ENCODE results near the gene GPC5. TPM values are rescaled to one million over a fixed set of nuclear protein-coding genes. Genes with fewer than 3 reads are reported as not detected.

The GPC5 gene
- total RNA-seq, 2 experiments from 2014 or later: 0.63 to 0.66 TPM

DNA sequence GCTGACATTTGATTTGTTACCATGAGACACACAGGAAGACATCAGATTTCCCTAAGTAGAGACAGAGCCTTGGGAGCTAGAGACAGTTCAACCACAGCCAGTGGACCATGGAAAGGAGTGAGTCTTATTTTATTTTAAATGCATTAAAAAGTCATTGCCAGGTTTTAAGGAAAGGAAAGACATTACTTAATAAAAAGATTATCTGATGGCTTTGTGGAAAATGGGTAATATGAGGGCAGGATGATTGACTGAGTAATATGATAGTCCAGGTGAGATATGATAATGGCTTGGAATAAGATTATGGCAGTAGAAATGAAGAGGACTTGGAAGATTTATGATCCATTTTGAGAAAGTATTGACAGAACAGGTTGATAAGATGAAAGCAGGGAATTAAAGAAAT is 580.1 kb downstream of the GPC5 start:
- CTCF ChIA-PET: no interaction called here
- H3K4me1 Mint-ChIP-seq: no peaks in the 10 kb centered on the region
- H3K9me3 Mint-ChIP-seq (ENCODE audit: low read depth): peaks cover 7% of the 10 kb centered on the region
- no peak overlapping the region for H3K4me3 Mint-ChIP-seq
- intact Hi-C loops (cut with DNase I, micrococcal nuclease): no loop called here
- H3K27ac Mint-ChIP-seq: no peak overlapping the region
- POLR2A ChIA-PET: no interaction called here
- no peaks in the 10 kb centered on the region for H3K27me3 Mint-ChIP-seq
- H3K36me3 Mint-ChIP-seq (ENCODE audit: low read depth): no peaks in the 10 kb centered on the region
- DNase-seq: no peak
- ATAC-seq: no peak

DNA sequence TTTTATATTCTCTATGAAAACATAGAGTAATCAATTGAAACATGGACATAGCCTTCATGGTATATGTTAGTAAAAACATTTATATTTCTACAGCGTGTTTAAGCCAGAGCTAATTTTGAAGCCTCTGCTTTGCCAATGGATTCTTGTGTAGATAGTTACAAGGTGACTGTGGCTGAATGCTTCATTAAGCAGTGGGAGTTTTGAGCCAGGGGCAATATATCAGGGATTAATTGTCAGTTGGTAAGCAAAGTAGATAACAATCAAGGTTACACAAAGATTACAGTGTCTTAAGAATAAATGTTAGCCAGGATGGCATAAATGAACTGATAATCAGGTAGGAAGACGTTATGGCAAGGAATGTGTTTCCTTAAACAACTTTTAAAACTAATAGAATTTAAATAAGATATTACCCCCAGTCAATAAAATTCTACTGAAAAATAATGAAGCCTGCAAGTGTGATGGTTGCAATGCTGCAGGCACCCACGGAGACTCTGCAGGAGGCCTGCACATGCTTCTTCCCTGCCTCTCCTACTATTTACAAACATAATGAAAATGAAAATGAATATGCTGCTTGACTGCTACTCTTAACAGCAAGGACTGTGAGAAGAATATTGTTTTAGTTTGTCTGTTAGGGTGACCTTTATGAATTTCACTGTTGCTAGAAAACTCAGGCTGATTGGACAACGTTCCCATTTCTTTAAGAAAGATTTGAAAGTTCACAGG is 588.5 kb downstream of the GPC5 start:
- intact Hi-C loops (cut with DNase I, micrococcal nuclease): no loop called here
- Mint-ChIP-seq H3K36me3 (ENCODE audit: low read depth) (no peaks in the 10 kb centered on the region), H3K27me3 (no peaks in the 10 kb centered on the region), H3K27ac (no peak overlapping the region), H3K9me3 (ENCODE audit: low read depth) (peaks cover 3% of the 10 kb centered on the region), H3K4me3 (no peak overlapping the region), H3K4me1 (no peaks in the 10 kb centered on the region)
- DNase-seq (no peak), ATAC-seq (no peak)
- CTCF ChIA-PET: no interaction called here
- POLR2A ChIA-PET: no interaction called here

DNA sequence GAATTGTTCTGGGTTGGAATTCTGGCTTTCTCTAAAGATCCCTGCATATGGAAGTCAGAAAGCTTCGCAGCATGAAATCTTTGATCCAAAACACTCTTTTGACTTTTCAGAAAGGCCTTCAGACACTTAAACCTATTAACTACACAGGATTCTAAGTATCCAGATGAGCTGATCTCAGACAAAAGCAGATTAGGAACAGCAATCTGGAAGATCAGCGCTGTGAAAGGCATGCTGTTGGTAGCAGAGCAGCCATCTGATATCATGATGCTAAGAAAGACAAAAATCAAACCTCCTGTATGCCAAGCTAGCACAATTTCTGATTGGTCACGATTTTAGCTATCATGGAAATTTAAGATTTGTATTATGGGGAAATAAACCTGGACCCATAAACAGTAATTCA is 589.9 kb downstream of the GPC5 start:
- H3K4me1 Mint-ChIP-seq: no peaks in the 10 kb centered on the region
- POLR2A ChIA-PET: no interaction called here
- no peaks in the 10 kb centered on the region for H3K27me3 Mint-ChIP-seq
- H3K36me3 Mint-ChIP-seq (ENCODE audit: low read depth): no peaks in the 10 kb centered on the region
- intact Hi-C loops (cut with DNase I, micrococcal nuclease): no loop called here
- DNase-seq (no peak), ATAC-seq (no peak)
- CTCF ChIA-PET: interaction anchor here (0.6 kb wide), 1 partner anchor 698 kb away, joined by 3 read pairs; no protein-coding TSS in a partner anchor
- no peak overlapping the region for H3K4me3 Mint-ChIP-seq
- H3K9me3 Mint-ChIP-seq (ENCODE audit: low read depth): peaks cover 1% of the 10 kb centered on the region
- H3K27ac Mint-ChIP-seq: no peak overlapping the region

DNA sequence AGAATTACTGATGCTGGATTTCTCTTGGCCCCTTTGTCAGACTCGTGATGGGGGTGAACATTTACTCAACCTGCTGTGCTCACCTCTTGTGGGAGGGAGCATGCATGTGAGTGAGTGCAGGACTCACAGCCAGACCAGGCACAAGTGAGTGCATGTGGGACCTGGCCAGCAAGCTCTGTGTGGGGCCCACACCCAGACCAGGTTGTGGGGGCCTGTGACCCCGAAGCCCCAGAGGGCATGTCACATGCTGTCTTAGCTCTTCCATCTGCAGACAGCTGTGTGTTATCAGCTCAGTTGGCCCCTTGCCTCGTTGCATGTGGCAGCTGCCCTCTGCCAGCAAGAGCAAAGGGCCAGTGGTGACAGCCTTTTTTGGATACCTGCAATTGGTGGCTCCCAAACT is 614.4 kb downstream of the GPC5 start:
- H3K27me3 Mint-ChIP-seq: no peaks in the 10 kb centered on the region
- intact Hi-C loops (cut with DNase I, micrococcal nuclease): no loop called here
- ATAC-seq: no peak
- no peaks in the 10 kb centered on the region for H3K36me3 Mint-ChIP-seq (ENCODE audit: low read depth)
- peaks cover 3% of the 10 kb centered on the region for H3K9me3 Mint-ChIP-seq (ENCODE audit: low read depth)
- ChIA-PET CTCF (no interaction called here), POLR2A (no interaction called here)
- DNase-seq: no peak
- H3K4me1 Mint-ChIP-seq: no peaks in the 10 kb centered on the region
- H3K27ac Mint-ChIP-seq: no peak overlapping the region
- H3K4me3 Mint-ChIP-seq: no peak overlapping the region

DNA sequence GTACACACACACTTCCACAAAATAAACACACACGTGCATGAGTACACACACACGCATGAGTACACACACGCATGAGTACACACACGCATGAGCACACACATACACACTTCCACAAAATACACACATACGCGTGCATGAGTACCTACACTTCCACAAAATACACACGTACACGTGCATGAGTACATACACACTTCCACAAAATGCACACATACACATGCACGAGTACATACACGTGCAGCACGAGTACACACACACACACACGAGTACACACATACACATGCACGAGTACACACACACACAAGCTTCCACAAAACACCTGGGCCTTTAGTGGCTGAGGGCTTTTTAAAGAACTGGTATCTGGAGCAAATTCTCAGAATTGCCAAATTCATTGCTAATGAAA is 619.3 kb downstream of the GPC5 start:
- ChIA-PET CTCF (no interaction called here), POLR2A (no interaction called here)
- no peak overlapping the region for H3K27ac Mint-ChIP-seq
- no peaks in the 10 kb centered on the region for H3K4me1 Mint-ChIP-seq
- intact Hi-C loops (cut with DNase I, micrococcal nuclease): no loop called here
- ATAC-seq (no peak), DNase-seq (no peak)
- H3K9me3 Mint-ChIP-seq (ENCODE audit: low read depth): no peaks in the 10 kb centered on the region
- H3K36me3 Mint-ChIP-seq (ENCODE audit: low read depth): no peaks in the 10 kb centered on the region
- no peaks in the 10 kb centered on the region for H3K27me3 Mint-ChIP-seq
- no peak overlapping the region for H3K4me3 Mint-ChIP-seq

DNA sequence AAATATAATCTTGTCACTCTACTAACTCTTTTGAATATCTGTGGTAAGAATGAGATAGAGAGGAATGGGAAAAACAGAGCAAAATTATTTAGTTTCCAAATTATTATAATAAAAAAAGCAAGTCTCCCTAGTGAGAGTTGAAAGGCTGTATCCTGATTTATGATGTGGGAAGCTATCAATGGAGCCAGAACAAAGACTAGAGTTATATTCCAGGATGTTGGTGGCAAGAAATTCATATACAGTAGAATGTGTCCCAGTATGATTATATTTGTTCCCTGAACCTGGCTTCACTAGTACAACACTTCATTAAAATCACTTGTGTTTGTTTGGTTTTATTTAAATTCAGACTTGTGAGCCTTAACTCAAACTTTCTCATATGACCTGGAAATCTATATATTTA is 630.3 kb downstream of the GPC5 start:
- ATAC-seq (no peak), DNase-seq (no peak)
- CTCF ChIA-PET: interaction anchor here (0.6 kb wide), 1 partner anchor 133 kb away, joined by 3 read pairs; no protein-coding TSS in a partner anchor
- no peaks in the 10 kb centered on the region for H3K27me3 Mint-ChIP-seq
- H3K9me3 Mint-ChIP-seq (ENCODE audit: low read depth): peaks cover 4% of the 10 kb centered on the region
- POLR2A ChIA-PET: no interaction called here
- no peak overlapping the region for H3K27ac Mint-ChIP-seq
- no peaks in the 10 kb centered on the region for H3K4me1 Mint-ChIP-seq
- intact Hi-C loops (cut with DNase I, micrococcal nuclease): no loop called here
- no peak overlapping the region for H3K4me3 Mint-ChIP-seq
- H3K36me3 Mint-ChIP-seq (ENCODE audit: low read depth): no peaks in the 10 kb centered on the region

DNA sequence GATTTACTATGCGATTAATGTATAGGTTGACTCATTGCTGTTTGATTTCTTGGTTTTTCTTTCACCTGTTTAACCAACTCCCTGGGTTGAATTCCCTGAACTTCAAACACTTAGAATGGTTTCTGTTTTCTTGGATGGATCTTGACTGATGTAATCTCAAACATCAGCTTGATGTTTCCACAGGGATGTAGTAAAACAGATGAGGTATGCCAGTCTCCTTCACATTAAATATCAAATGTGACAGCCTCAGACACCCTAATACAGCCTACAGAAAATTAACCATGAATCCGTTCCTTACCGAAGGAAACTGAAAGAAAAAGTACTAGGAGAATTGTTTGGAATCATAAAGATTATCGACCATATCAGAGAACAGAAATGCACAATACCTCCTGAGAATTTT is 631.2 kb downstream of the GPC5 start:
- H3K27me3 Mint-ChIP-seq: no peaks in the 10 kb centered on the region
- ChIA-PET CTCF (no interaction called here), POLR2A (no interaction called here)
- peaks cover 4% of the 10 kb centered on the region for H3K9me3 Mint-ChIP-seq (ENCODE audit: low read depth)
- ATAC-seq: no peak
- intact Hi-C loops (cut with DNase I, micrococcal nuclease): no loop called here
- H3K36me3 Mint-ChIP-seq (ENCODE audit: low read depth): no peaks in the 10 kb centered on the region
- no peak for DNase-seq
- no peak overlapping the region for H3K4me3 Mint-ChIP-seq
- no peaks in the 10 kb centered on the region for H3K4me1 Mint-ChIP-seq
- H3K27ac Mint-ChIP-seq: no peak overlapping the region

DNA sequence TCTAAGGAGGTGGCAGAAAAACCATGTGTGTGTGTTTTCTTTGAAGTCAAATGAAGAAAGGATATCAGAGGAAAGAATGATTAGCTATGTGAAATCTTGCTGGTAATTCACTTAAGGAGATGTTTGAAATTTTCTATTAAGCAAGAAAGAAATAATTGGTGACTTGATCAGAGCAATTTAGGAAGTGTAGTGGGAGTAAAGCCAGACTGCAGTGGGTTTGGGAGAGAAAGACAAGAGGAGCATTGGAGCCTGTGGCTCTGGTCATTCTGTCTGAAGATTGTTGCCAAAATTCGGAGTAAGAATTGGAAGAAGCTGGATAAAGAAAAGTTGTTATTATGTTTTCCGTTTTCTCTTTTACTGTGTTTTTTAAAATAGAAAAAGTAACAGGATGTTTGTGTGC is 640.5 kb downstream of the GPC5 start:
- Mint-ChIP-seq H3K27ac (no peak overlapping the region), H3K36me3 (ENCODE audit: low read depth) (no peaks in the 10 kb centered on the region), H3K9me3 (ENCODE audit: low read depth) (peaks cover 6% of the 10 kb centered on the region), H3K27me3 (no peaks in the 10 kb centered on the region), H3K4me3 (no peak overlapping the region), H3K4me1 (no peaks in the 10 kb centered on the region)
- intact Hi-C loops (cut with DNase I, micrococcal nuclease): no loop called here
- no peak for ATAC-seq
- ChIA-PET CTCF (no interaction called here), POLR2A (no interaction called here)
- DNase-seq: no peak

- no peak overlapping the region for H3K4me3 Mint-ChIP-seq
- CTCF ChIA-PET: no interaction called here
- intact Hi-C loops (cut with DNase I, micrococcal nuclease): no loop called here
- no peaks in the 10 kb centered on the region for H3K4me1 Mint-ChIP-seq
- POLR2A ChIA-PET: no interaction called here
- H3K27ac Mint-ChIP-seq: no peak overlapping the region
- ATAC-seq: no peak
- H3K9me3 Mint-ChIP-seq (ENCODE audit: low read depth): peaks cover 4% of the 10 kb centered on the region
- H3K36me3 Mint-ChIP-seq (ENCODE audit: low read depth): no peaks in the 10 kb centered on the region
- H3K27me3 Mint-ChIP-seq: no peaks in the 10 kb centered on the region
- no peak for DNase-seq
These were observed 644.1 kb downstream of the GPC5 start for GRCh38 chr13:92042522-92042921.

- Mint-ChIP-seq H3K27ac (no peak overlapping the region), H3K36me3 (ENCODE audit: low read depth) (no peaks in the 10 kb centered on the region), H3K4me1 (no peaks in the 10 kb centered on the region), H3K9me3 (ENCODE audit: low read depth) (peaks cover 4% of the 10 kb centered on the region), H3K4me3 (no peak overlapping the region), H3K27me3 (no peaks in the 10 kb centered on the region)
- ChIA-PET CTCF (no interaction called here), POLR2A (no interaction called here)
- intact Hi-C loops (cut with DNase I, micrococcal nuclease): no loop called here
- ATAC-seq (no peak), DNase-seq (no peak)
These were observed 645.9 kb downstream of the GPC5 start for GRCh38 chr13:92044351-92044750.

DNA sequence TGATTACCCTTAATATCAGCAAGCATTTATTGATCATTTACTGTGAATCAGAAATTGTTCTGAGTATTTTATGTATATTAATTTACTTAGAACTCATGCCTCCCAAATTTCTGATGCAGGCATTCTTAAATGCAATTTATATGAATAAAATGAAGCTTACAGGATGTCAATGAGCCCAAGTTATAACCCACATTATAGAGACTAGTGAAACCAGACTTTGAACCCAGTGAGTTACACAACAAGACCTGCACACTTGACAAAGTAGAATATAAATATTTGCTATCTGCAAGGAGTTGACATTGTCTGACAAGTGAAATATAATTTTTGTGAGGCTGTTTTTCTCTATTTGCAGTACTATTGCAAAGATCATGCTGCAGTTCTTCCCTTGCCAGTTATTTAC is 656.0 kb downstream of the GPC5 start:
- CTCF ChIA-PET: interaction anchor here (0.7 kb wide), 1 partner anchor 241 kb away, joined by 3 read pairs; no protein-coding TSS in a partner anchor
- no peaks in the 10 kb centered on the region for H3K36me3 Mint-ChIP-seq (ENCODE audit: low read depth)
- no peak overlapping the region for H3K4me3 Mint-ChIP-seq
- no peak for ATAC-seq
- peaks cover 5% of the 10 kb centered on the region for H3K9me3 Mint-ChIP-seq (ENCODE audit: low read depth)
- H3K27ac Mint-ChIP-seq: no peak overlapping the region
- intact Hi-C loops (cut with DNase I, micrococcal nuclease): no loop called here
- no peaks in the 10 kb centered on the region for H3K27me3 Mint-ChIP-seq
- POLR2A ChIA-PET: no interaction called here
- no peaks in the 10 kb centered on the region for H3K4me1 Mint-ChIP-seq
- DNase-seq: no peak

GRCh38 chr13:92074658-92075057 is 676.2 kb downstream of the GPC5 start:
- H3K36me3 Mint-ChIP-seq (ENCODE audit: low read depth): no peaks in the 10 kb centered on the region
- H3K9me3 Mint-ChIP-seq (ENCODE audit: low read depth): no peaks in the 10 kb centered on the region
- no peak overlapping the region for H3K4me3 Mint-ChIP-seq
- CTCF ChIA-PET: no interaction called here
- H3K27me3 Mint-ChIP-seq: no peaks in the 10 kb centered on the region
- no peak overlapping the region for H3K27ac Mint-ChIP-seq
- POLR2A ChIA-PET: no interaction called here
- H3K4me1 Mint-ChIP-seq: no peaks in the 10 kb centered on the region
- intact Hi-C loops (cut with DNase I, micrococcal nuclease): no loop called here
- ATAC-seq (no peak), DNase-seq (no peak)
